ENCODE results near the gene STEAP4.

GRCh38 chr7:88344271-88344670, 37.6 kb upstream of the STEAP4 start:
- no peak for TF ChIP-seq POLR2AphosphoS5 (IDR thresholded peaks at IDR 0.05)
- no peak for TF ChIP-seq POLR2A (IDR thresholded peaks at IDR 0.05)
- no peak for TF ChIP-seq CTCF (IDR thresholded peaks at IDR 0.05)
- TF ChIP-seq EP300 (IDR thresholded peaks at IDR 0.05; ENCODE audit: low read depth): no peak
